ENCODE results near the gene TMEM250. TPM values are rescaled to one million over a fixed set of nuclear protein-coding genes. Genes with fewer than 3 reads are reported as not detected.
A peak's percentile ranks its signal among the peaks of the same experiment; 100 is the strongest.
"Not testable (repeated sequence)": the region's sequence is repeated elsewhere in the genome, so short reads cannot be mapped to it uniquely, and the experiment has no call there.

TMEM250 gene
- total RNA-seq, 4 donors from 2014 or later: 34.3 to 59.4 (median 43.4) TPM

GRCh38 chr9:136104916-136105315 is 13.8 kb downstream of the TMEM250 start:
- Histone ChIP-seq H3K36me3 (no peaks in the 10 kb centered on the region), H3K27ac (peak overlapping the region; percentile 15 to 96 (median 93)), H3K9me3 (no peaks in the 10 kb centered on the region), H3K4me1 (peaks cover 47 to 77% (median 50%) of the 10 kb centered on the region in 3 donors), H3K27me3 (peaks cover 0 to 42% (median 0%) of the 10 kb centered on the region in 4 donors), H3K4me3 (no peak overlapping the region)
- TF ChIP-seq POLR2A (IDR thresholded peaks at IDR 0.05) (no peak), CTCF (IDR thresholded peaks at IDR 0.05) (no peak)
- intact Hi-C loops (cut with DNase I): no loop called here
- DNase-seq: no peak
- WGBS, 2 donors: 55 to 76% methylated on average over 2 to 4 of the region's 6 CpGs

- intact Hi-C loops (cut with DNase I): no loop called here
- no peaks in the 10 kb centered on the region for H3K9me3 ChIP-seq
- H3K27me3 ChIP-seq: peaks cover 0 to 47% (median 0%) of the 10 kb centered on the region in 4 donors
- 100% methylated on average over 1 of the region's 1 CpG; no CpG with 5 or more reads in 1 of the 2 donors for WGBS, 2 donors
- H3K27ac ChIP-seq: no peak overlapping the region
- H3K36me3 ChIP-seq: no peaks in the 10 kb centered on the region
- H3K4me3 ChIP-seq: no peak overlapping the region
- peaks cover 43 to 75% (median 47%) of the 10 kb centered on the region in 3 donors for H3K4me1 ChIP-seq
- TF ChIP-seq POLR2A (IDR thresholded peaks at IDR 0.05): no peak
- no peak for TF ChIP-seq CTCF (IDR thresholded peaks at IDR 0.05)
- no peak for DNase-seq
These were observed 14.2 kb downstream of the TMEM250 start for GRCh38 chr9:136104488-136104800.

GRCh38 chr9:136103651-136104487 is 14.8 kb downstream of the TMEM250 start:
- H3K4me3 ChIP-seq: no peak overlapping the region
- intact Hi-C loops (cut with DNase I): no loop called here
- no peaks in the 10 kb centered on the region for H3K36me3 ChIP-seq
- WGBS, 2 donors: 50 to 62% methylated on average over 2 to 7 of the region's 34 CpGs
- H3K27me3 ChIP-seq: peaks cover 0 to 52% (median 0%) of the 10 kb centered on the region in 4 donors
- H3K27ac ChIP-seq: no peak overlapping the region
- no peak for DNase-seq
- TF ChIP-seq POLR2A (IDR thresholded peaks at IDR 0.05) (no peak), CTCF (IDR thresholded peaks at IDR 0.05) (no peak)
- H3K9me3 ChIP-seq: no peaks in the 10 kb centered on the region
- peaks cover 37 to 73% (median 41%) of the 10 kb centered on the region in 3 donors for H3K4me1 ChIP-seq

- H3K27ac ChIP-seq; DNase-seq; H3K9me3 ChIP-seq; intact Hi-C loops (cut with DNase I); H3K4me3 ChIP-seq; H3K36me3 ChIP-seq: not testable (repeated sequence)
- Histone ChIP-seq H3K4me1 (peaks cover 19 to 53% (median 21%) of the 10 kb centered on the region in 3 donors), H3K27me3 (peaks cover 0 to 62% (median 0%) of the 10 kb centered on the region in 4 donors)
- WGBS, 2 donors: no CpG with 5 or more reads among the region's 27 CpGs
These were observed 17.0 kb downstream of the TMEM250 start for GRCh38 chr9:136101615-136102074.

- Histone ChIP-seq H3K27ac (no peak overlapping the region), H3K4me1 (peaks cover 21 to 53% (median 21%) of the 10 kb centered on the region in 3 donors), H3K27me3 (peaks cover 0 to 62% (median 0%) of the 10 kb centered on the region in 4 donors), H3K4me3 (no peak overlapping the region), H3K36me3 (no peaks in the 10 kb centered on the region), H3K9me3 (no peaks in the 10 kb centered on the region)
- WGBS, 2 donors: 62% methylated on average over 12 of the region's 30 CpGs; no CpG with 5 or more reads in 1 of the 2 donors
- no peak for DNase-seq
- intact Hi-C loops (cut with DNase I): no loop called here
- TF ChIP-seq POLR2A (IDR thresholded peaks at IDR 0.05) (no peak), CTCF (IDR thresholded peaks at IDR 0.05) (no peak)
These were observed 17.7 kb downstream of the TMEM250 start for GRCh38 chr9:136100700-136101614.
